HG02970 (cell line): Measurements from ENCODE around the gene SNCA.

Experiments
- ATAC-seq: cut with Tn5 transposase; IDR thresholded peaks from one replicate; pipeline ENCODE4 v1.9.1; 2021; ENCODE audit warnings: mild to moderate bottlenecking, moderate library complexity, moderate number of reproducible peaks; ENCODE audit not compliant: unreplicated experiment, low FRiP score

SNCA gene

DNA sequence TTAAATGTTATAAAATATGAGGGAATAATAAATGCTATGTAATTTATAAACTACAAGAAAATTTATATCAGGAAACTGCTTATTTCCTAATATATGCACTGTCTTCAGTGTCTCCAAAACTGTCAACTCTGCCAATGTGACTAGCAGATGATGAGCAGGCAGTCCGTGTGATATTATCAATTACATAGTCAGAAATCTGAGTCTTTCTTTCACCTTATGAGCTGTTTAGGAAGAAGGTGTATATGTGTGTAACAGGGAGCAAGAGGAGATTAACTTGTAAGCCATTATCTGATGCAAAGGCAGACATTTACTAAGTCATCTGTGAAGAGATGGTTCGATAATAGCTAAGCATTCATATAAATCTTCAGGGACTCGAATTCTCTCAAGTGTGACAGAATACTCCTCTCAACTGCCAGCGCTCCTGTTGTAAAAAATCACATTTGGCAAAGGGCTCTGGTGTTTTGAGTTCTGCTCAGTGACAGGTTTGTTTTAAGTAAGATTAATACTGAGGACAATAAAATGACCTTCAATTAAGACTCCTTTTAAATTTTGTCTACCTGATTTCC, 79.7 kb downstream of the SNCA start:
- no peak for ATAC-seq

DNA sequence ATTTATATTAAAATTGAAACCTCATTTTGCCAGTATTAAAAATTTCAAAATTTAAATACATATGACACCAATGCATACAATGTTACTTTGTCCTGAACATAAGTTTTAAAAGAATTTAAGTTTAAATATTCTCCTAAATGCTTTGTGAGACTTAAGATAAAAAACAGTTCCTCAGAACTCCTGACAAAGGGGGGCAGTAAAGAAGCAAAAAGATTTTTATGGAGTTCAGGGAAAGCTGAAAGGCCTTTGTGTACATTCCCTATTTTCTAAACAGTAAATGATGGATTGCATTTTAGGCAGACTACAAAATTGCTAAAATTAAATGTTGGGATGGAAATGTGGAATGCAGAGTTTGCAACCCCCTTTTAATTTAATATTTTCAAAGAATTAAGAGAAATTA, 81.7 kb downstream of the SNCA start:
- no peak for ATAC-seq

DNA sequence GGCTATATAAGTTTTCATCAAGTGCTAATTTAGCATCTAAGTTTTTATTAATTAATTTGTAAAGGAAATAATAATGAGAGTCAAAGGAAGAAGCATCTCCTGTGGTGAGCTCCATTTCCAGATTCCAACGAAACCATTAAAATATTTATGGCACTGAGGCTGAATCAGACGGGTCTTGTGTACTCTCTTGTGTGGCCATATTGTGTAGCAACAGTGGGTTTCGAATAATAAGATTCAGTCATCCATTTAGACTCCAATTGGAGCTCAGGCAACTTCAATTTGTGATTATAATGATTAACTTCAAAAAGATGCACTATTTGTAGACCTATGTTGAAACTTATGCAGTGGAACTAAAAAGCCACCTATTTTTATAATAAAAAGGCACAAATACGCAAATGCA, 82.4 kb downstream of the SNCA start:
- no peak for ATAC-seq

DNA sequence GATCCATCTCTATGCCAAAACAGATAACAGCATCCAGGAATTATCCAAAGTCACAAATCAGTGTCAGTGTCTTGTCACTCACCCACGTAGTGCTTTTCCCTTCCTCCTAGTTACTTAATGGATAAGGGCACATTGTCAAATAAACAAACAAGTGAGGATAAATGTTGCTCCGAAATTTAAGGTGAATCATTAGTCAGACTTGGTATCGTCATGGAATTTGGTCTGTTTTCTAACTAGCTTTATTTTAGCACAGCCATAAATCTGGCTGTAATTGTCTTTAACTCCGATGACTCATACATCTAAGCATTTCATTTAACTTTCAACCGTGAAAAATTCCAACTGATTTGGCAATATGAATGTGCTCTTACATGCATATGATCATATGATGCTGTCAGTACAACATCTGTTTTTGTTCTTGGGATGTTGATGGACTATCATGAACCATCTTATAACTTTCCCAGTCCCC, 83.3 kb downstream of the SNCA start:
- no peak for ATAC-seq

GRCh38 chr4:89752932-89753598, 83.9 kb downstream of the SNCA start:
- no peak for ATAC-seq

DNA sequence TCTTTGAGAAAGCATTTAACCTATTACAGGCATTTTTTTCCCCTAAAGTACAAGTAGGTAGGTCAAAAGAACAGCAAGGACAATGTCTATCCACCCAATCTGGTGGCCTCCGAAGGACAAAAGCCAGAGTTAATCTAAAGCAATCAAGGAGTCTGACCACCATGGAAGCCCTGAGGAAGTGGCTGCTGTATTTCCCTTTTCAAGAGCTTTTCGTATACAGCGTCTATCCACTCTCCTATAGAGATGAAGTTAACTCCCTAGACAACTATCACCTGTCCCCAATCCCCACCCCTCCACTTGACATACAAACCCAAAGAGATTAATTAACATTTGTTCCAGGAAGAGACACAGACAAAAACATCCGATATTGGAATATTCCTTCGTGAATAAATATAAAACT, 85.5 kb downstream of the SNCA start:
- no peak for ATAC-seq

DNA sequence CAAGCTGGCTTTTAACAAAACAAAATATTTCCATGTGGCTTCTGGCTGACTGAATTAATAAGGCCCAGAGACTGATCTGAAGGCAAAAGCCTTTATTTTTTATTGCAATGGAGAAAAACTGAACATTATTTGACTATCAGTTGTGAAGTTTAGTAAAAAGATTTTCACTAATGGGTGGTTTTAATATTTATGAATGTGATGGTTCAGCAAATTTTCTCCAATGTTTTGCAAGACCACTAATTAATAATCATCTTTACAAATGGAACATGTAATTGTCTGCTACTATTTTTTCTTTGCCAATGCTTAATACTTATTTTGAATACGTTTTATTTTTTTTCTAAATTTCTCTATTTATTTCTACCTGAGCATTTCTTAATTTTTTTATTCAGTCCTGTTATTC, 90.6 kb downstream of the SNCA start:
- no peak for ATAC-seq

DNA sequence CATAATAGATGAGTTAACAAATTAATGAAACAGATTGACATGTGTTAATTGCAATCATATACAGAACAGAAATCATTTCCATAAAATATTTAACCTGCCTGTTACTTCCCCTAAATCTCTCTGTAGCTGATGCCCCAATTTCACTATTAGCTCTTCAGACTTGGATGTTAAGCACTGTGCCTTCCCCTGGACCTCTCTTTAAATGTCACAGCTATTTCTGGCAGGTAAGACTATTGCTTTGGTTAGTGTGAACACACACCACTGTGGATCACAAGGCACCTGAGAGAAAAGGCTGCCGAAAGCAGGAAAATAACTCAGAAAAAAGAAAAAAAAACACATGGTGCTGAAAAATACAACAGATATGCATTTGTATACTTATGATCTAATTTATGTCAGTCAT, 91.3 kb downstream of the SNCA start:
- ATAC-seq, result no peak

- no peak for ATAC-seq
These were observed 92.0 kb downstream of the SNCA start for GRCh38 chr4:89744914-89745313.

DNA sequence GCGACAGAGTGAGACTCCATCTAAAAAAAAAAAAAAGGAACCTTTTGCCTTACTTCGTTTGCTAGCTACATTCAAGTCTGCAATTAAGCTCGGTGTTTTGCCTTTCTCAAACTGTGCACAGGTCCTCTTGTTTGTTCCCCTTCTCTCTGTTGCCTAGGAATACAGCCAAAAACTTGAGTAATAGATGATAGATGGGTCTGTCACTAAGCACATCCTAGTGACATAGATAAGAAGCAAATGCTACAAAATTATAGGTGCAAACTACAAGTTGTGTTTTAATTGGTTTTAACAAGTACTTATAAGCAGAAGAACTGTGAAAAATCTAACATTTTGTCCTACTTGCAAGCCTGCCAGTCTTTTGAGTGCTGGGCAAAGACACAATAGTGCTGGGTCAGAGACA, 95.2 kb downstream of the SNCA start:
- no peak for ATAC-seq

- ATAC-seq, result no peak
These were observed 97.5 kb downstream of the SNCA start for GRCh38 chr4:89739311-89739988.

- ATAC-seq, result no peak
These were observed 99.1 kb downstream of the SNCA start for GRCh38 chr4:89737888-89738287.

DNA sequence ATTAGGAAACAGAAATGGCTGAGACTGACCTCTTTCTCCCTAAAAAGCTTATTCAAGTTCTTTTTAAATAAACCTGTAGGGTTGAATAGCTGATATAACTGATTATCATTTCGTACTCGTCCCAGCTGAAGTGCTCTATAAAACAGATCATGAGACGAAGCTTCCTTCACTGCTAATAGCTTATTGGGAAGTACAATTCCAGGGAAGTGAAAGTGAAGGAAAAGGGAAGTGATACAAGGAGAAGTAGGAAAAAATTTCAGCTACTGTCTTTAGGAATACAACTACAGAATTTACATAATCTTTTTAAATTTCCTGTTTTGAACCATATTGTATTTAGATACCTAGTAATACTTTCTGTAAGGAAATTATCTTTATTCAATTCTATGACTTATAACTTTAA, 103.0 kb downstream of the SNCA start:
- ATAC-seq, result no peak

- no peak for ATAC-seq
These were observed 109.7 kb downstream of the SNCA start for GRCh38 chr4:89727238-89727637.

DNA sequence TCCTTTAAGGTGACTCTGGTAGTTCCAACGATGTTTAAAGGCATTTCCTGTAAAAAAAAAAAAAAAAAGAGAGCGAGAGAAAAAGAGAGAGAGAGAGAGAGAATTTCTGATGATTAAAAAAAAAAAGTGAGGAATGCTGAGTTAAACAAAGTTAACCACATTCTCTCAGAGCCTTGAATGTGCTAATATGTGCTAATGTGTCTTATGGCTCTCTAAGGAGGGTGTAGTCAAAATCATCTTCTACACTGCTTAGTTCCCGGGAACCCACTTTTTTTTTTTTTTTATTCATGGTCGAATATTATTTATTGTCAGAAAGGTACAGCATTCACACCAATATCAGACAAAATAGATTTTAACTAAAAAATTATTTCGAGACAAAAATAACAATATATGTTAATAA, 111.7 kb downstream of the SNCA start:
- no peak for ATAC-seq

DNA sequence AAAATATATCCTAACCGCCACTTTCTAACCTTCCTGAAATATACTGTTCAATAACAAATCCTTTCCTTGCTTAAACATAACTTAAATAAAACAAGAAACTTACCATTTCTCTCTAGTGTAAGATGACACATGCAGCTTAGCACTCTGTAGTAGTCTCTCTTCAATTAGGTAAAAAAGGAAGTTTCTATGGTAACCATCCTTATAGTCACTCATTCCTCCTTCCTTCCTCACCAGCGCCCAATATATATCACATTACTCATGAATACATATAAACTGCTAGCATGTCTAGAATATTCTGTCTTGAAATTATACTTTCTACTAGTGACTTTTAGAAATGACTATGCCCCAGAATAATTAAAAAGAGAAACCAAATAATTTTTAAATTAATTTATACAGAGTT, 112.2 kb downstream of the SNCA start:
- no peak for ATAC-seq

- no peak for ATAC-seq
These were observed 113.9 kb downstream of the SNCA start for GRCh38 chr4:89723096-89723495.

GRCh38 chr4:89722517-89722916, 114.4 kb downstream of the SNCA start:
- no peak for ATAC-seq

DNA sequence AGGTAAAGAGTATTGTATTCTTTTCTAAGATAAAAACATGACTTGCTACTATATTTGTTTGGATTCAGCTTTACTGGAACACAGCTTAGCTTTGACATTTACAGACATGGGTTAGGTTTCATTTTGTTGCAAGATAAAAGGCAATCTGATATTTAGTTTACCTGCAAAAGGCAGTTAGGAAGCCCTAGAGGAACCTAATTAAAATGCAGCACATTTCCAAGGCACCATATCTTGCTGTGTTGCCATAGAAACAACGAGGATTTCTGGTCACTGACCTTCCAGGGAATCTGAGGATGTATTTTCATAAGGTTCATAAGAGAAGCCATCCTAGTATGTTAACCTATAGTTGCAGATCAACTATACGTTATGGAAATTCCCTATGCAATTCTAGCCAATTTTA, 116.0 kb downstream of the SNCA start:
- no peak for ATAC-seq

GRCh38 chr4:89719536-89720090, 117.3 kb downstream of the SNCA start:
- no peak for ATAC-seq

DNA sequence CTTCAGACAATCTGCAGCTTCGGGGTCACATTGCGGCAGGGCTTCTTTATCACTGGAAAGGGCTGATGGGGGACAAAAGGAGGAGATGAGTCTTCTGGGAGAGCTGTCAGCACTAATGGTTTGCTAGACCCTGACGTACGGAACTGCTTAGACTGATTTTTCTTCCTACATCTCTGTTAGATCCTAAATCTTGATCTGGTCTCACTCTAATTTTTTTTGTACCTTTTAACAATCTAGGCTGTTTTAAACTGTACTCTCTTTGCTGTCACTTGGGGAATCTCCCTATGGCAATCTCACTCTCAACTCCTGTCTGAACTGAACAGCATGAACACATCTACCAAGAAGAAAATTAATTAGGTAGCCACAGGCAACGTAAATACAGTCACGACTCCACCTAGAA, 120.1 kb downstream of the SNCA start:
- ATAC-seq, result no peak

DNA sequence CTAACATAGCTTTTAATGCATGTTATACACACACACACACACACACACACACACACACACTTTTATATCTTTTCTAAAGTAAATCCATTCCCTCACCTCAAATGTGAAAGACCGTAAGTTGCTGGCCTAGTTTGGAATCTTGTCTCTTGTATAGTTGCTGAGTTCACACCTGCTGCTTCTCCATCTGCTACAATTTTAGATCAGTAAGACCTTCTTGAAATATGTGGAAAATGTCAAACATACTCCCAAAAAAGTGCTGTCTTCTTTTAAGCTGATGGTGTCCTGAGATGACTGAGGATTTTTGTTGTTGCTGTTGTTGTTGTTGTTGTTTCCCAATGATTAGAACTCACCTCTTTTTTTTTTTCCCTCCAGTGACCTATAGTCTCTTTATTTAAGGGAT, 121.3 kb downstream of the SNCA start:
- no peak for ATAC-seq
